ENCODE measurements around the gene MRAP2. TPM values are rescaled to one million over a fixed set of nuclear protein-coding genes. Genes with fewer than 3 reads are reported as not detected.

The MRAP2 gene
- total and polyA plus RNA-seq, 2 donors (not counting 1 experiment from before 2014, with no cell fraction given), result 0.03 to 0.17 TPM

GRCh38 chr6:84019141-84019841, 14.3 kb upstream of the MRAP2 start:
- Histone ChIP-seq H3K9me3 (ENCODE audit: control insufficient read depth, insufficient read depth, low read depth, low read length) (no peaks in the 10 kb centered on the region), H3K9ac (ENCODE audit: insufficient read depth, low read length) (no peak overlapping the region), H4K20me1 (ENCODE audit: control insufficient read depth, extremely low read depth, insufficient read depth, low read length) (no peaks in the 10 kb centered on the region), H3K79me2 (ENCODE audit: control insufficient read depth, insufficient read depth, low read length) (no peaks in the 10 kb centered on the region), H3K27me3 (ENCODE audit: control insufficient read depth, insufficient read depth, low read length) (no peaks in the 10 kb centered on the region), H3K4me3 (replicated peaks in 1 of 4; ENCODE audit: control extremely low read depth in 1 of 4, insufficient read depth in 1 of 4, low read depth in 3 of 4, low read length in 4 of 4) (no peak overlapping the region), H3K4me2 (ENCODE audit: extremely low read depth, insufficient read depth, low read length) (no peak overlapping the region), H2AFZ (ENCODE audit: low read length) (no peak overlapping the region), H3K27ac (ENCODE audit: insufficient read depth, low read length) (no peak overlapping the region), H3K36me3 (ENCODE audit: control insufficient read depth, insufficient read depth, low read length) (no peaks in the 10 kb centered on the region), H3K4me1 (ENCODE audit: control insufficient read depth, extremely low read depth, insufficient read depth, low read length) (no peaks in the 10 kb centered on the region)
- no peak for DNase-seq (ENCODE audit: low read depth in 2 of 2)
- TF ChIP-seq CTCF (conservative IDR thresholded peaks at IDR 0.05 in 1 of 2, IDR thresholded peaks at IDR 0.05 in 1 of 2; ENCODE audit: low read depth in 1 of 2, low read length in 2 of 2), result no peak
- TF ChIP-seq EZH2 (IDR thresholded peaks at IDR 0.05; ENCODE audit: low read length, missing control alignments), result no peak

GRCh38 chr6:84019842-84020211, 13.7 kb upstream of the MRAP2 start:
- no peaks in the 10 kb centered on the region for H3K4me1 ChIP-seq (ENCODE audit: control insufficient read depth, extremely low read depth, insufficient read depth, low read length)
- DNase-seq (ENCODE audit: low read depth in 2 of 2), result no peak
- no peaks in the 10 kb centered on the region for H4K20me1 ChIP-seq (ENCODE audit: control insufficient read depth, extremely low read depth, insufficient read depth, low read length)
- no peak overlapping the region for H3K9ac ChIP-seq (ENCODE audit: insufficient read depth, low read length)
- no peak overlapping the region for H3K27ac ChIP-seq (ENCODE audit: insufficient read depth, low read length)
- H3K36me3 ChIP-seq (ENCODE audit: control insufficient read depth, insufficient read depth, low read length), result no peaks in the 10 kb centered on the region
- no peak overlapping the region for H3K4me3 ChIP-seq (replicated peaks in 1 of 4; ENCODE audit: control extremely low read depth in 1 of 4, insufficient read depth in 1 of 4, low read depth in 3 of 4, low read length in 4 of 4)
- no peak overlapping the region for H3K4me2 ChIP-seq (ENCODE audit: extremely low read depth, insufficient read depth, low read length)
- no peaks in the 10 kb centered on the region for H3K27me3 ChIP-seq (ENCODE audit: control insufficient read depth, insufficient read depth, low read length)
- H3K79me2 ChIP-seq (ENCODE audit: control insufficient read depth, insufficient read depth, low read length), result no peaks in the 10 kb centered on the region
- no peaks in the 10 kb centered on the region for H3K9me3 ChIP-seq (ENCODE audit: control insufficient read depth, insufficient read depth, low read depth, low read length)
- TF ChIP-seq EZH2 (IDR thresholded peaks at IDR 0.05; ENCODE audit: low read length, missing control alignments) (no peak), CTCF (conservative IDR thresholded peaks at IDR 0.05 in 1 of 2, IDR thresholded peaks at IDR 0.05 in 1 of 2; ENCODE audit: low read depth in 1 of 2, low read length in 2 of 2) (no peak)
- H2AFZ ChIP-seq (ENCODE audit: low read length), result no peak overlapping the region

GRCh38 chr6:84021625-84022024, 11.9 kb upstream of the MRAP2 start:
- no peaks in the 10 kb centered on the region for H3K27me3 ChIP-seq (ENCODE audit: control insufficient read depth, insufficient read depth, low read length)
- H3K27ac ChIP-seq (ENCODE audit: insufficient read depth, low read length), result no peak overlapping the region
- no peak overlapping the region for H3K9ac ChIP-seq (ENCODE audit: insufficient read depth, low read length)
- H3K36me3 ChIP-seq (ENCODE audit: control insufficient read depth, insufficient read depth, low read length), result no peaks in the 10 kb centered on the region
- no peak overlapping the region for H3K4me2 ChIP-seq (ENCODE audit: extremely low read depth, insufficient read depth, low read length)
- H3K9me3 ChIP-seq (ENCODE audit: control insufficient read depth, insufficient read depth, low read depth, low read length), result no peaks in the 10 kb centered on the region
- DNase-seq (ENCODE audit: low read depth in 2 of 2), result no peak
- no peak for TF ChIP-seq CTCF (conservative IDR thresholded peaks at IDR 0.05 in 1 of 2, IDR thresholded peaks at IDR 0.05 in 1 of 2; ENCODE audit: low read depth in 1 of 2, low read length in 2 of 2)
- no peak for TF ChIP-seq EZH2 (IDR thresholded peaks at IDR 0.05; ENCODE audit: low read length, missing control alignments)
- H4K20me1 ChIP-seq (ENCODE audit: control insufficient read depth, extremely low read depth, insufficient read depth, low read length), result no peaks in the 10 kb centered on the region
- no peak overlapping the region for H3K4me3 ChIP-seq (replicated peaks in 1 of 4; ENCODE audit: control extremely low read depth in 1 of 4, insufficient read depth in 1 of 4, low read depth in 3 of 4, low read length in 4 of 4)
- no peaks in the 10 kb centered on the region for H3K79me2 ChIP-seq (ENCODE audit: control insufficient read depth, insufficient read depth, low read length)
- no peaks in the 10 kb centered on the region for H3K4me1 ChIP-seq (ENCODE audit: control insufficient read depth, extremely low read depth, insufficient read depth, low read length)
- no peak overlapping the region for H2AFZ ChIP-seq (ENCODE audit: low read length)
